ENCODE results near the gene RORB.

Gene RORB

DNA sequence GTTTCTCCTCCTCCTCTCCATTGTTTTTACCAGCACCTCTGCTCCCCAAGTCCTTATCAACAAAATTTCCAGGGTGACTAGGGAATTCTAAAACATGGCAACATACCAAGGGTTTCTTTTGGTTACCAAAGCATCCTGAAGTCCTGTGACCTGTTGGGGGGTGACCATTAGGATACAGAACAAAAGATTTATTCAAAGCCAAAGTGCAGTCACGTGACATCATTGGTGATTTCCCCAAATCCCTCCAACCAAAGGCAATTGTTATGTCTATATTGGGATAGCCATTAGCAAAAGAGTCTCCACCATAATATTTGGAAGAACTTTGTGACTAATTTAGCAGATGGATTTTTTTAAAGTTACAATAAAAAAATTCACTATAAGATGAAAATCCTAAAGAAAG lies 222.2 kb downstream of the RORB start:
- DNase-seq (ENCODE audit: low read depth), result no peak

DNA sequence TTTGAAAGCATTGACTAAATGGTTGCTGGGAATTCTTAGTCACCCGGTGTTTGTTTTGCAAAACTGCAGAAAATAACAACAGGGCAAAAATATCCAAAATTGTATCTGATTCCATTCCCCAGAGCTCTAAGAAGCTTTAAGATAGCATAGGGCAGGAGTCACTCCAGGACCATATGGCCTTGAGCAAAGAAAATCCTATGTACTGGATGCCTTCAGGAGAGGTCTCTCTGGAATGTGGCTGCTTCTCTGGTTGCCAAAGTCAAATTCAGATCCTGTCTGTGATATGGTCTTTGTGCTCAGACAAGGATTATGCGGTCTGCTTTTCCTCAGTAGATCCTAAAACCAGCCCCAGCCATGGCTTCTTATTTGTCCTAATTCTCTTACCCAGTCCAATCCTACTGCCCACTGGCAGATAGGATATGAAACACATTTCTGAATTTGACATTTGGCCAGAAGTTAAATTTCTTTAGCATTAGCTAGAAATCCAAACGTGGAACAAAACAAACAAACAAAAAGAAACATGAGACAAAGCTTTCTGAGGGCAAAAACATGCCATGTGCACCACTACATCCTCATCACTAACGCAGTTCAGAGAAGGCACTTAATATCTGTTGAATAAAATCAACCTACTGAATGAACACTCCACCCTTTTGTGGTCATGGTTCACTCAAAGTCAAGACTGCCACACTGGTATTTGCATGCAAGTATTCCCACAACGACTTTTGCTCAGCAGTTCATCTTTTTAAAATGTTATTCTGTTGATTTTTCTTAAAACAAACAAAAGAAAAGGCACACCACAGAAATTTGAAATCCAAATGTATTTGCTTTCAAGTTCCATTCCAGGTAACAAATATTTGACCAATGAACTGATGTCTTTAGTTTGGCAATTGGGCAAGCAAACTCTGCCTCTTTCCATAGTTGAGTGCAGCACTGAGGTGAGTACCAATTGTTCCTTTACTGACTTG lies 224.8 kb downstream of the RORB start:
- no peak for DNase-seq (ENCODE audit: low read depth)

DNA sequence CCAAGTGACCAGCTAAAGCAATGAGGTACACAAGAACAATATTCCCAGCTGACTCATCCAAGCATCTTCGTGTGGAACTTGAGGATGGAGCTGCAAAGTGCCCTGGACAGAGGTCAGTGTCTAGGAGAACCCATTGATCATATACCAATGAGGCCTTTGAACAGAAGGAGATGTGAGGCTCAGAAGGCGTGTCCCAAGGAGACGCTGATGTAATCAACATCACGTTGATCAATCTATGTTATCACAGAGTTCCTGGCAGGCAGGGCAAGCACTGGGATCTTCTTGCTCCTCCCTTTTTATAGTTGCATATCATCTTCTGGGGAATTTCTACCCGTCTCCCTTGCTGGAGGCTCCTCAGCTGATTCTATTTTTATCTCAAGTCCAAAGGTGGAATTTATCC lies 227.2 kb downstream of the RORB start:
- no peak for DNase-seq (ENCODE audit: low read depth)

DNA sequence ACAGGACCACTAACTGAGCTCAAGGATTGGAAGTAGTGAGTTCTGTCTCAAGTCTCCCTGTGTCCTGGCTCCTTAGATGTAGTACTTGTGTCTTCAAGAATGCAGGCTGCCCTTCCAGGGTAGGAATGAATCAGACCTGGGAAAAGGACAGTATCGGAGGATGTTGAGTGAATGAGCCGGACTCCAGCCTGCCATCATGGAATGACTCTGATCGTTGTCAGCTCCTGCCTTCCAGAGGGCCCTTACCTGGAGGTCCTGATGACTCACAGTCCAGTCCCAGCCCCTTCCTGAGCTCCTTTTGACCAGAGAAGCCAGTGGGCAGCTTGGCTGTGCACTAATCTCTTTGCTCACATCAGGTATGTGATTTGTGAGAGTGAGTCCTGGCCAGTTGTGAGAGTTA lies 229.4 kb downstream of the RORB start:
- no peak for DNase-seq (ENCODE audit: low read depth)

DNA sequence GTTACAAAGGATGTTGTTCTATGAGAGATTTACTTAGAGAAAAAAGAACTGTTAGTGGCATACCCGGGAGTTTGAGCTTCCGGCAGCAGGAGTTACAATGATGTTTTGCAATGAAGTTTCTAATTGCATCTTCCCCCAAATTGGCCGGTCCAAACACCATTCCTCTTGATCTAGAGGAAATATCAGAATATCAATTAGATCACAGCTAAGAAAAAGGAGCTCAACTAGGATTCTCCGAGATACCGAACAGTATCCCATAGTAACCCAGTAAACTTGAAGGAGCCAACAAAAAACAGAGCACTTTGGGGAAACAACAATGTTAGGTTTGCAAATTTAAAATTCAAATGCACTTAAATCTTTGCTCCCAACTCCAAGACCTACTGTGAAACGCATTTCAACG lies 231.0 kb downstream of the RORB start:
- no peak for DNase-seq (ENCODE audit: low read depth)

DNA sequence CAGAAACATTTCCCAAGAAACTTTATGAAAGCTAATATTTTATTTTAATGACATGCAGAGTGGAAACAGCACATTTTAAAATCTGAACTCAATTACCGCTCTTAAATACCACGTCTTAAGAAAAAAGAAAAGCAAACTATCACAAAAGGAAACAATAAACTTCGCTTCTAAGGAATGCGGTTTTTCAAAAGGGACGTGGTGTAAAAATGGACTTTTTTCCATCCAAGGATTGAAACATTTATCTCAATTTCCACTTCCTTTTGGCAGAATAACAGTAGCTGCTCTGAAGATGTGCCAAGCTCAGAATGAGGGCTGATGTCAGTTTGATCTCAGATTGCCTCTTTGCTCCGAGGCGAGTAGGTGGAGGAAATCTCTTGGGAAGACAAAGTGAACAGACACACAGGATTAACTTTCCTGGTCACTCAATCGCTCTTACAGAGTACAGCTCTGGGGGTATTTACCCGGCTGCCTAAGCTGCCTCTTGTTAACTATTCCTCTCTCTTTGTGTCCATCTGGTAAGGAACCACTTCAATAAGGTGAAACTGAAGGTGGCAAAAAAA lies 232.1 kb downstream of the RORB start:
- DNase-seq (ENCODE audit: low read depth), result no peak

DNA sequence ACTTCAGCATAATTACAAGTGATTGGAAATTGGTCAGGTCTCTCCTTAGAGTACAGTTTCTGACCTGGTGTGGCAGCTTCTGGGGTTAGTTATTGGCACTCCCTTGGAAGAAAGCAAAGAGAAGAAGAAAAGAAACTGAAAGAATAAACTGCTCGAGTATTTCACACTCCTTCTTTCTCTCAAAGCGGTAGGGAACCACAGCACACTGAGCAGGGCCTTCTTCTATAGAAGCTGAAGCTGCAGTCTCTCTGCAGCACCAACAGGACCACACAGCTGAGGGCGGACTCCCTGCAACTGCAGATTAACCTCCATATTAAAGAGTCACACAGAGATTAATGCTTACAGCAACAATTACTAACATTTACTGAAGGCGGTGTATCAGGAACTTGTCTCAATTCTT lies 238.6 kb downstream of the RORB start:
- no peak for DNase-seq (ENCODE audit: low read depth)

DNA sequence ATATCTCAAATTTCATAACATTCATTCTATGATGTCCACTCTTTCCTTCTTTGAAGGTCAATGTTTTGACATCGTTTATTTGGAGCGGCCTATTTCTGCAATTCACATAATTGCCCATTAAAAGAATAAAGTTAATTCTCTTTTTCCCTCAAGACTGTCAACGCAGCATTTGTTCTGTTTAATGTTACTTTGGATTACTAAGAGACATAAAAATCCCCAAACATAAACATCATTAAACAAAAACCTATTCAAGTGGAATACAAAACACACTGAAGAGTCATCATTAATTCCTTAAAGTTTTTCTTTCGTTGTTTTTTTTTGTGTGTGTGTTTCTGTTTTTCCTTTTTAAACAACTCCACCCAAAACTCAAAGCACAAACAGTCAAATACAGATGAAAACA lies 239.5 kb downstream of the RORB start:
- DNase-seq (ENCODE audit: low read depth), result no peak

DNA sequence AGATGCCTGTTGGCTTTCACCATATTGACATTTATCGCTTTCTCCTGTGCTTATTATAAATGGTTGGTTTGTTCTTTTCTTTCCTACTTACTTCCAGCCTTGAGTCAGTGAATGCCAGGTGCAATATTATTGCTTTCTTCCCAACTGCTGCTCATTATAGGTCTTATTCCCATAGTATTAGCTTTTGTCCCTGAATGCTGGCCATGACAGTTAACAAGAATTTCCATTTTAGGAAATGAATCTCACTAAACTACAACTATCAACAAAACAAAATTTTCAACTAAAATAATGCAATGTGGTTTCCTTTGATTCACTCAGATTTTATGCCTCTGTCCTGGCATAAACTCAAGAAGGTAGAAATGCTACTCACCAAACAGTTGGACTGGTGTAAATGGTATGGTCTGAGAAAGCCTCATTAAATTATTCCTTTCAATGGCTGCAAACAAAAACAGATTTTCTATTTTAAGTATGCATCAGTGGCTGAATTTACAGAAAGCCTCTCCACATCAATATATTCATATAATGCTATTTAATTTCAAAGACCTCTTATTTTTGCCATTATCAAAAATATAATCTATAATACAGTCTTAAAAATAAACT lies 245.2 kb downstream of the RORB start:
- DNase-seq (ENCODE audit: low read depth), result no peak

Data from activated T-cell treated with anti-CD3 and anti-CD28 coated beads for 1 hour (primary cell).